Skeletal muscle cell (primary cell): ENCODE measurements around the gene GCAT.

Experiments used
- DNase-seq: peaks from one replicate; pipeline ENCODE4 v3.0.0-alpha.2; 2010; ENCODE audit warnings: low read depth
- H3K4me3 ChIP-seq: 2 replicates; pipeline ENCODE4 v1.5.1; 2011; ENCODE audit warnings: low read depth, mild to moderate bottlenecking, control low read depth, low read length, moderate library complexity

GCAT gene

GRCh38 chr22:37830093-37830842 is 22.5 kb downstream of the GCAT start:
- DNase-seq, result no peak
- H3K4me3 ChIP-seq, result no peak overlapping the region

- DNase-seq, result no peak
- H3K4me3 ChIP-seq, result no peak overlapping the region
Observed at GRCh38 chr22:37831472-37831871, 23.7 kb downstream of the GCAT start.

GRCh38 chr22:37832022-37832857 is 24.5 kb downstream of the GCAT start:
- no peak for DNase-seq
- H3K4me3 ChIP-seq, result no peak overlapping the region

- H3K4me3 ChIP-seq, result no peak overlapping the region
- no peak for DNase-seq
Observed at GRCh38 chr22:37842015-37842793, 34.5 kb downstream of the GCAT start.

- peak overlapping the region; percentile 67 for H3K4me3 ChIP-seq
- DNase-seq, result no peak
Observed at GRCh38 chr22:37843741-37844089, 36.0 kb downstream of the GCAT start.

GRCh38 chr22:37844904-37845329 is 37.2 kb downstream of the GCAT start:
- DNase-seq, result no peak

GRCh38 chr22:37846433-37846832 is 38.7 kb downstream of the GCAT start:
- no peak for DNase-seq
- H3K4me3 ChIP-seq, result no peak overlapping the region

More at GRCh38 chr22:37844904-37845329, 37.2 kb downstream of the GCAT start:
- peak overlapping the region; percentile 67 for H3K4me3 ChIP-seq

- peak overlapping the region; percentile 86 for H3K4me3 ChIP-seq
- no peak for DNase-seq
Observed at GRCh38 chr22:37848587-37849088, 40.9 kb downstream of the GCAT start.

GRCh38 chr22:37849089-37849751 is 41.5 kb downstream of the GCAT start, which contains the start of gene EIF3L:
Gene EIF3L (plus strand): TSS chr22:37849419. CDS start chr22:37849450, 31 bp downstream.
- peak within 1 kb of the TSS; percentile 86 for H3K4me3 ChIP-seq
- DNase-seq, result peak; percentile 49

- H3K4me3 ChIP-seq, result no peak overlapping the region
- no peak for DNase-seq
Observed at GRCh38 chr22:37850801-37851200, 43.1 kb downstream of the GCAT start.

GRCh38 chr22:37852418-37852817 is 44.7 kb downstream of the GCAT start:
- no peak overlapping the region for H3K4me3 ChIP-seq
- no peak for DNase-seq

GRCh38 chr22:37854946-37855345 is 47.2 kb downstream of the GCAT start:
- no peak overlapping the region for H3K4me3 ChIP-seq
- no peak for DNase-seq

GRCh38 chr22:37855462-37855861 is 47.7 kb downstream of the GCAT start:
- H3K4me3 ChIP-seq, result no peak overlapping the region
- DNase-seq, result no peak

GRCh38 chr22:37860796-37861421 is 53.2 kb downstream of the GCAT start:
- DNase-seq, result no peak
- no peak overlapping the region for H3K4me3 ChIP-seq

GRCh38 chr22:37862570-37863325 is 55.0 kb downstream of the GCAT start:
- H3K4me3 ChIP-seq, result no peak overlapping the region
- DNase-seq, result no peak

GRCh38 chr22:37865510-37865909 is 57.8 kb downstream of the GCAT start:
- no peak for DNase-seq
- no peak overlapping the region for H3K4me3 ChIP-seq
